Measurements from ENCODE around the gene MICAL2. TPM values are rescaled to one million over a fixed set of nuclear protein-coding genes. Genes with fewer than 3 reads are reported as not detected.

MICAL2 gene
- total RNA-seq, 2 donors from 2014 or later, result 1.5 to 1.9 TPM

GRCh38 chr11:12088047-12088481 is 22.3 kb upstream of the MICAL2 start:
- Mint-ChIP-seq H3K27ac (no peak overlapping the region), H3K9me3 (no peaks in the 10 kb centered on the region), H3K4me3 (no peak overlapping the region), H3K36me3 (ENCODE audit: low read depth) (no peaks in the 10 kb centered on the region), H3K27me3 (ENCODE audit: insufficient read depth) (peaks cover 9% of the 10 kb centered on the region), H3K4me1 (peaks cover 18% of the 10 kb centered on the region)
- 89 to 90% methylated on average over 3 to 7 of the region's 7 CpGs for WGBS, 2 experiments (ENCODE audit: insufficient coverage in 1 of 2, insufficient read length in 1 of 2)
- Histone ChIP-seq H3K36me3 (ENCODE audit: control insufficient read depth, insufficient read depth, low read length) (no peaks in the 10 kb centered on the region), H3K4me3 (ENCODE audit: low read length) (no peak overlapping the region), H3K27ac (ENCODE audit: low read depth, low read length) (no peak overlapping the region), H3K27me3 (ENCODE audit: control insufficient read depth, insufficient read depth, low read length, poor library complexity, severe bottlenecking) (no peaks in the 10 kb centered on the region), H3K4me1 (ENCODE audit: control insufficient read depth, insufficient read depth, low read length) (peaks cover 7% of the 10 kb centered on the region), H3K9ac (ENCODE audit: extremely low read depth, low read length, poor library complexity, severe bottlenecking) (no peak overlapping the region), H3K9me3 (ENCODE audit: control insufficient read depth, low read length) (no peaks in the 10 kb centered on the region)
- TF ChIP-seq, protein P1, sequence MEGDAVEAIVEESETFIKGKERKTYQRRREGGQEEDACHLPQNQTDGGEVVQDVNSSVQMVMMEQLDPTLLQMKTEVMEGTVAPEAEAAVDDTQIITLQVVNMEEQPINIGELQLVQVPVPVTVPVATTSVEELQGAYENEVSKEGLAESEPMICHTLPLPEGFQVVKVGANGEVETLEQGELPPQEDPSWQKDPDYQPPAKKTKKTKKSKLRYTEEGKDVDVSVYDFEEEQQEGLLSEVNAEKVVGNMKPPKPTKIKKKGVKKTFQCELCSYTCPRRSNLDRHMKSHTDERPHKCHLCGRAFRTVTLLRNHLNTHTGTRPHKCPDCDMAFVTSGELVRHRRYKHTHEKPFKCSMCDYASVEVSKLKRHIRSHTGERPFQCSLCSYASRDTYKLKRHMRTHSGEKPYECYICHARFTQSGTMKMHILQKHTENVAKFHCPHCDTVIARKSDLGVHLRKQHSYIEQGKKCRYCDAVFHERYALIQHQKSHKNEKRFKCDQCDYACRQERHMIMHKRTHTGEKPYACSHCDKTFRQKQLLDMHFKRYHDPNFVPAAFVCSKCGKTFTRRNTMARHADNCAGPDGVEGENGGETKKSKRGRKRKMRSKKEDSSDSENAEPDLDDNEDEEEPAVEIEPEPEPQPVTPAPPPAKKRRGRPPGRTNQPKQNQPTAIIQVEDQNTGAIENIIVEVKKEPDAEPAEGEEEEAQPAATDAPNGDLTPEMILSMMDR (conservative IDR thresholded peaks at IDR 0.05), result peak; percentile 18
- DNase-seq, result no peak

GRCh38 chr11:12088531-12088930 is 21.9 kb upstream of the MICAL2 start:
- TF ChIP-seq, protein P1 (conservative IDR thresholded peaks at IDR 0.05), result no peak

DNA sequence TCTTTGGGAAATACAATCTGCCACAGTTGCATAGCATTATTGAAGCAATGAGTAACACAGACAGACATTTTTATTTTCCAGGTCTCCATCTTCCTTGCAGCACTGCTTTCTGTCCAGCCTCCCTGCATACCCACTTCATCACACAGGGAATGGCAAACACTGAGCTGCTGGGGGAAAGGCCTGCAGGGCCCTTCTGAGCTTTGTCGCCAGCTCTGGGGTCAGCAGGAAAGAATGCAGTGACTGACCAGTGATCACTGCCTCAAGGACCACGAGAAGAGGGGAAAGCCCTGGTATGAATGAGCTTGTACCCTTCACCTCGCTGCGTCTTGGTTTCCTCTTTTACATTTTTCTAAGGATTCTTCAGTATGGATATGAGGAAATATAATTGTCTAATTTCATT is 21.3 kb upstream of the MICAL2 start:
- no peak overlapping the region for H3K4me3 Mint-ChIP-seq
- H3K36me3 Mint-ChIP-seq (ENCODE audit: low read depth), result no peaks in the 10 kb centered on the region
- DNase-seq, result no peak
- WGBS, 2 experiments (ENCODE audit: insufficient coverage in 1 of 2, insufficient read length in 1 of 2), result 82 to 94% methylated on average over 1 to 4 of the region's 4 CpGs
- Histone ChIP-seq H3K36me3 (ENCODE audit: control insufficient read depth, insufficient read depth, low read length) (no peaks in the 10 kb centered on the region), H3K4me3 (ENCODE audit: low read length) (no peak overlapping the region), H3K9ac (ENCODE audit: extremely low read depth, low read length, poor library complexity, severe bottlenecking) (no peak overlapping the region), H3K9me3 (ENCODE audit: control insufficient read depth, low read length) (no peaks in the 10 kb centered on the region), H3K27me3 (ENCODE audit: control insufficient read depth, insufficient read depth, low read length, poor library complexity, severe bottlenecking) (no peaks in the 10 kb centered on the region), H3K4me1 (ENCODE audit: control insufficient read depth, insufficient read depth, low read length) (peaks cover 7% of the 10 kb centered on the region), H3K27ac (ENCODE audit: low read depth, low read length) (no peak overlapping the region)
- peaks cover 9% of the 10 kb centered on the region for H3K27me3 Mint-ChIP-seq (ENCODE audit: insufficient read depth)
- no peak overlapping the region for H3K27ac Mint-ChIP-seq
- peaks cover 18% of the 10 kb centered on the region for H3K4me1 Mint-ChIP-seq
- TF ChIP-seq, protein P1 (conservative IDR thresholded peaks at IDR 0.05), result no peak
- H3K9me3 Mint-ChIP-seq, result no peaks in the 10 kb centered on the region

More at GRCh38 chr11:12088531-12088930, 21.9 kb upstream of the MICAL2 start:
- 92 to 99% methylated on average over 7 to 8 of the region's 9 CpGs for WGBS, 2 experiments (ENCODE audit: insufficient coverage in 1 of 2, insufficient read length in 1 of 2)
- Histone ChIP-seq H3K36me3 (ENCODE audit: control insufficient read depth, insufficient read depth, low read length) (no peaks in the 10 kb centered on the region), H3K27ac (ENCODE audit: low read depth, low read length) (no peak overlapping the region), H3K27me3 (ENCODE audit: control insufficient read depth, insufficient read depth, low read length, poor library complexity, severe bottlenecking) (no peaks in the 10 kb centered on the region), H3K9ac (ENCODE audit: extremely low read depth, low read length, poor library complexity, severe bottlenecking) (no peak overlapping the region), H3K4me1 (ENCODE audit: control insufficient read depth, insufficient read depth, low read length) (peaks cover 7% of the 10 kb centered on the region), H3K4me3 (ENCODE audit: low read length) (no peak overlapping the region), H3K9me3 (ENCODE audit: control insufficient read depth, low read length) (no peaks in the 10 kb centered on the region)
- DNase-seq, result no peak
- H3K4me3 Mint-ChIP-seq, result no peak overlapping the region
- H3K4me1 Mint-ChIP-seq, result peaks cover 18% of the 10 kb centered on the region
- H3K27ac Mint-ChIP-seq, result no peak overlapping the region
- no peaks in the 10 kb centered on the region for H3K9me3 Mint-ChIP-seq
- peaks cover 9% of the 10 kb centered on the region for H3K27me3 Mint-ChIP-seq (ENCODE audit: insufficient read depth)
- no peaks in the 10 kb centered on the region for H3K36me3 Mint-ChIP-seq (ENCODE audit: low read depth)
